HCT116 (cell line): ENCODE measurements around the gene FAM219A. TPM values are rescaled to one million over a fixed set of nuclear protein-coding genes. Genes with fewer than 3 reads are reported as not detected.

Source experiments
- ATAC-seq: fragments of 200-7000 bp; cut with Tn5 transposase; 2 replicates; pipeline ENCODE4 v1.9.1; 2020; ENCODE audit warnings: mild to moderate bottlenecking, moderate library complexity
- BruUV-seq: library from RNA; stranded (reverse); fragments of 400-500 nt; replicated peaks from 2 replicates; lab custom pipeline; 2021; lab: Mats Ljungman, UMichigan
- CTCF ChIA-PET: fragments of 300-600 bp; sonication (Branson Sonifier 250); formaldehyde crosslinking; loops from one replicate; lab custom pipeline; 2021; ENCODE audit warnings: antibody characterized with exemption; lab: Charles Lee
- POLR2A ChIA-PET: fragments of 300-600, 350-600 bp; sonication (Branson Sonifier 250); formaldehyde crosslinking; loops from one replicate; lab custom pipeline; 2021; ENCODE audit warnings: antibody characterized with exemption; lab: Charles Lee
- RAD21 ChIA-PET, 2 experiments: fragments of 300-600 bp; sonication (Branson Sonifier 250); formaldehyde crosslinking; loops; one replicate each; lab custom pipeline; 2023; ENCODE audit warnings: low total read pairs in 2 of 2; ENCODE audit not compliant: uncharacterized antibody in 2 of 2, unreplicated experiment in 2 of 2, low non-redundant PET in 1 of 2; lab: Charles Lee
- DNase-seq: peaks from one replicate; pipeline ENCODE4 v3.0.0-alpha.2; 2010; ENCODE audit warnings: low read depth, low spot score
- H2AFZ ChIP-seq: fragments of 200-600 bp; shearing (Covaris generic), sonication (generic); 2 replicates; pipeline ENCODE4 v1.6.1; 2017; ENCODE audit warnings: low read depth, mixed run types, mixed read lengths, antibody characterized with exemption, low read length; ENCODE audit not compliant: poor library complexity, severe bottlenecking
- H3K27ac ChIP-seq: 2 replicates; pipeline ENCODE4 v1.5.1; 2012; ENCODE audit warnings: low read depth, low read length
- H3K27me3 ChIP-seq: fragments of 200-600 bp; sonication (generic); 2 replicates; pipeline ENCODE4 v1.6.1; 2016; ENCODE audit warnings: mixed run types, low read length, mixed read lengths; ENCODE audit not compliant: insufficient read depth
- H3K36me3 ChIP-seq, 2 experiments: fragments of 200-500 bp in 1 of 2; fragments of 200-600 bp in 1 of 2; sonication (Bioruptor generic) in 1 of 2; sonication (generic) in 1 of 2; 2 replicates each; pipeline versions ENCODE4 v1.5.1 to v1.6.1; 2014 to 2016; ENCODE audit warnings: low read length in 2 of 2, inconsistent platforms in 1 of 2, mixed read lengths in 1 of 2, mixed run types in 1 of 2; ENCODE audit not compliant: insufficient read depth in 2 of 2, control insufficient read depth in 1 of 2
- H3K4me1 ChIP-seq, 2 experiments: fragments of 200-600 bp in 1 of 2; sonication (generic) in 1 of 2; 2 replicates each; pipeline versions ENCODE4 v1.5.1 to v1.6.1; 2012 to 2017; ENCODE audit warnings: low read length in 2 of 2, inconsistent platforms in 1 of 2, mild to moderate bottlenecking in 1 of 2, mixed read lengths in 1 of 2, mixed run types in 1 of 2, moderate library complexity in 1 of 2; ENCODE audit not compliant: insufficient read depth in 2 of 2, control insufficient read depth in 1 of 2
- H3K4me2 ChIP-seq: fragments of 200-600 bp; sonication (generic); 2 replicates; pipeline ENCODE4 v1.6.1; 2017; ENCODE audit warnings: mixed run types, low read length, mixed read lengths
- H3K4me3 ChIP-seq, 2 experiments: fragments of 200-600 bp in 1 of 2; sonication (generic) in 1 of 2; replicated peaks in 1 of 2; 2 replicates each; pipeline ENCODE4 v1.5.1; 2011 to 2016; ENCODE audit warnings: low read length in 2 of 2, control low read depth in 1 of 2, low read depth in 1 of 2, mild to moderate bottlenecking in 1 of 2, mixed read lengths in 1 of 2, mixed run types in 1 of 2
- H3K79me2 ChIP-seq: fragments of 200-600 bp; sonication (generic); 2 replicates; pipeline ENCODE4 v1.6.1; 2017; ENCODE audit warnings: mild to moderate bottlenecking, mixed run types, low read length, moderate library complexity, mixed read lengths; ENCODE audit not compliant: insufficient read depth
- H3K9ac ChIP-seq: fragments of 200-600 bp; sonication (generic); 2 replicates; pipeline ENCODE4 v1.6.1; 2016; ENCODE audit warnings: low read length, mixed read lengths
- H3K9me2 ChIP-seq: fragments of 200-600 bp; sonication (generic), shearing (Covaris generic); 2 replicates; pipeline ENCODE4 v1.6.1; 2017; ENCODE audit warnings: mixed run types, mild to moderate bottlenecking, moderate library complexity; ENCODE audit not compliant: insufficient read depth
- H3K9me3 ChIP-seq, 2 experiments: fragments of 200-500 bp in 1 of 2; fragments of 200-600 bp in 1 of 2; sonication (Bioruptor generic) in 1 of 2; sonication (generic) in 1 of 2; 2 replicates each; pipeline ENCODE4 v1.6.1; 2014 to 2017; ENCODE audit warnings: low read length in 2 of 2, mixed read lengths in 2 of 2, inconsistent platforms in 1 of 2, low read depth in 1 of 2, mild to moderate bottlenecking in 1 of 2, mixed run types in 1 of 2, moderate library complexity in 1 of 2; ENCODE audit not compliant: control insufficient read depth in 1 of 2, insufficient read depth in 1 of 2
- H4K20me1 ChIP-seq: fragments of 200-600 bp; sonication (generic), shearing (Covaris generic); 2 replicates; pipeline ENCODE4 v1.6.1; 2017; ENCODE audit warnings: mixed run types, mild to moderate bottlenecking, moderate library complexity; ENCODE audit not compliant: insufficient read depth
- CBX3 ChIP-seq: IDR thresholded peaks from 2 replicates; pipeline ENCODE4 v1.6.1; 2012; ENCODE audit warnings: low read depth
- CTCF ChIP-seq, 3 experiments: fragments of 200-600 bp in 1 of 3; sonication (generic) in 1 of 3; IDR thresholded peaks in 2 of 3; conservative IDR thresholded peaks in 1 of 3; 2 replicates each; pipeline ENCODE4 v1.5.1; 2012 to 2017; ENCODE audit warnings: low read depth in 2 of 3, low read length in 2 of 3, antibody characterized with exemption in 1 of 3, borderline replicate concordance in 1 of 3, control low read depth in 1 of 3, mild to moderate bottlenecking in 1 of 3, mixed read lengths in 1 of 3, mixed run types in 1 of 3, moderate library complexity in 1 of 3; ENCODE audit not compliant: insufficient read depth in 1 of 3
- EZH2phosphoT487 ChIP-seq: fragments of 200-600 bp; IDR thresholded peaks from 2 replicates; pipeline ENCODE4 v1.6.1; 2018; ENCODE audit warnings: antibody characterized with exemption, borderline replicate concordance
- FOSL1 ChIP-seq: IDR thresholded peaks from 2 replicates; pipeline ENCODE4 v1.6.1; 2012; ENCODE audit warnings: low read depth
- MAX ChIP-seq: IDR thresholded peaks from 2 replicates; pipeline ENCODE4 v1.6.1; 2012
- POLR2A ChIP-seq: IDR thresholded peaks from 2 replicates; pipeline ENCODE4 v1.7.0; 2011; ENCODE audit warnings: borderline replicate concordance; ENCODE audit not compliant: insufficient read depth, insufficient read length; ENCODE audit errors: extremely low read depth
- POLR2AphosphoS5 ChIP-seq: IDR thresholded peaks from 2 replicates; pipeline ENCODE4 v1.6.1; 2011; ENCODE audit warnings: mild to moderate bottlenecking, low read depth, low read length, moderate library complexity
- RAD21 ChIP-seq: IDR thresholded peaks from 2 replicates; pipeline ENCODE4 v1.6.1; 2012; ENCODE audit warnings: low read depth, mild to moderate bottlenecking
- SIN3A ChIP-seq: IDR thresholded peaks from 2 replicates; pipeline ENCODE4 v1.6.1; 2012; ENCODE audit warnings: low read depth
- SP1 ChIP-seq: IDR thresholded peaks from 2 replicates; pipeline ENCODE4 v1.6.1; 2012; ENCODE audit warnings: low read depth
- ZBTB33 ChIP-seq: IDR thresholded peaks from 2 replicates; pipeline ENCODE4 v1.6.1; 2011; ENCODE audit warnings: mild to moderate bottlenecking, low read length, moderate library complexity; ENCODE audit not compliant: insufficient replicate concordance; ENCODE audit errors: extremely low read depth
- ZFX ChIP-seq: fragments of 450-650 bp; IDR thresholded peaks from 2 replicates; pipeline ENCODE4 v1.6.1; 2017
- ZNF274 ChIP-seq: fragments of 200-500 bp; sonication (Bioruptor generic); IDR thresholded peaks from 2 replicates; pipeline ENCODE4 v1.6.1; 2014; ENCODE audit warnings: mild to moderate bottlenecking, low read depth, low read length, inconsistent platforms
- intact Hi-C: fragments of 100-400 bp; cut with micrococcal nuclease; formaldehyde crosslinking; loops from 2 replicates; pipeline ENCODE4 v1.10.0; 2022
- total RNA-seq: library from RNA; stranded (reverse); gene quantifications from one replicate; pipeline ENCODE4 v1.2.1, GENCODE V29; 2021; ENCODE audit not compliant: unreplicated experiment

The FAM219A gene
- total RNA-seq, 1 experiment from 2014 or later = 13.4 TPM

GRCh38 chr9:34379334-34380033, 78.9 kb downstream of the FAM219A start:
- RAD21 ChIA-PET = no interaction called here
- peak; percentile 52 for ATAC-seq
- TF ChIP-seq CTCF (IDR thresholded peaks at IDR 0.05 in 2 of 3, conservative IDR thresholded peaks at IDR 0.05 in 1 of 3; ENCODE audit: borderline replicate concordance in 1 of 3, insufficient read depth in 1 of 3, low read depth in 2 of 3, low read length in 2 of 3) (peak in 2 of 3 experiments; percentile 97 to 99; a peak in 4 of 6 replicates), MAX (no peak)
- no TSS peak for BruUV-seq
- Histone ChIP-seq H4K20me1 (no peaks in the 10 kb centered on the region), H3K4me1 (peaks cover 31 to 50% of the 10 kb centered on the region in 2 experiments), H3K9me3 (no peaks in the 10 kb centered on the region), H3K9me2 (no peaks in the 10 kb centered on the region), H3K27me3 (no peaks in the 10 kb centered on the region), H3K9ac (peak overlapping the region; percentile 19; the same call in 1 of the 2 replicates), H3K4me3 (peak overlapping the region; percentile 36 to 56), H2AFZ (peak overlapping the region; percentile 84), H3K36me3 (no peaks in the 10 kb centered on the region), H3K4me2 (peak overlapping the region; percentile 91), H3K79me2 (no peaks in the 10 kb centered on the region), H3K27ac (peak overlapping the region; percentile 43; the same call in 1 of the 2 replicates)
- POLR2A ChIA-PET = no interaction called here
- intact Hi-C loops = loop anchor here (1.0 to 5.0 kb wide), 4 partner anchors 47 to 252 kb away; partner anchors contain the start of genes DCAF12 and UBAP1
- peak; percentile 77 for DNase-seq
- CTCF ChIA-PET = interaction anchor here (0.6 to 6.7 kb wide), 13 partner anchors 9 to 755 kb away, joined by 3 to 54 read pairs (median 3); no protein-coding TSS in a partner anchor

GRCh38 chr9:34378376-34379060, 79.9 kb downstream of the FAM219A start:
- BruUV-seq = no TSS peak
- Histone ChIP-seq H3K4me3 (no peak overlapping the region), H3K9me2 (no peaks in the 10 kb centered on the region), H3K36me3 (no peaks in the 10 kb centered on the region), H3K9me3 (no peaks in the 10 kb centered on the region), H3K27ac (no peak overlapping the region), H3K4me2 (no peak overlapping the region; the same call in 1 of the 2 replicates), H3K79me2 (no peaks in the 10 kb centered on the region), H3K4me1 (peaks cover 31 to 50% of the 10 kb centered on the region in 2 experiments), H4K20me1 (no peaks in the 10 kb centered on the region), H3K27me3 (no peaks in the 10 kb centered on the region), H3K9ac (no peak overlapping the region), H2AFZ (no peak overlapping the region)
- CTCF ChIA-PET = interaction anchor here (0.6 to 6.7 kb wide), 12 partner anchors 9 to 754 kb away, joined by 3 to 54 read pairs (median 3); no protein-coding TSS in a partner anchor
- intact Hi-C loops = loop anchor here (1.0 to 5.0 kb wide), 4 partner anchors 46 to 251 kb away; partner anchors contain the start of genes DCAF12 and UBAP1
- RAD21 ChIA-PET = no interaction called here
- POLR2A ChIA-PET = no interaction called here
- DNase-seq = no peak
- TF ChIP-seq POLR2A (no peak), ZFX (no peak), CBX3 (no peak), ZNF274 (no peak), RAD21 (no peak), FOSL1 (no peak), POLR2AphosphoS5 (no peak), ZBTB33 (no peak), SP1 (no peak), EZH2phosphoT487 (no peak), SIN3A (no peak)
- no peak for ATAC-seq
